Calu3 (cell line): Measurements from ENCODE around the gene LEFTY1. TPM values are rescaled to one million over a fixed set of nuclear protein-coding genes. Genes with fewer than 3 reads are reported as not detected.

Experiments
- BruUV-seq: library from RNA; stranded (reverse); fragments of 400-500 nt; replicated peaks from 2 replicates; lab custom pipeline; 2021; lab: Mats Ljungman, UMichigan
- CTCF ChIA-PET: fragments of 300-600 bp; sonication (Branson Sonifier 250); formaldehyde crosslinking; loops from one replicate; lab custom pipeline; 2022; ENCODE audit warnings: antibody characterized with exemption; lab: Charles Lee
- DNase-seq: peaks from one replicate; pipeline ENCODE4 v3.0.0; 2022
- H3K27ac Mint-ChIP-seq: one replicate; pipeline ENCODE4 v1.8.0; 2022; ENCODE audit warnings: mixed read lengths; ENCODE audit not compliant: unreplicated experiment
- H3K27me3 Mint-ChIP-seq: one replicate; pipeline ENCODE4 v1.8.0; 2022; ENCODE audit warnings: mixed read lengths; ENCODE audit not compliant: unreplicated experiment
- H3K36me3 Mint-ChIP-seq: one replicate; pipeline ENCODE4 v1.8.0; 2022; ENCODE audit warnings: mild to moderate bottlenecking, moderate library complexity, mixed read lengths; ENCODE audit not compliant: insufficient read depth, unreplicated experiment
- H3K4me1 Mint-ChIP-seq: one replicate; pipeline ENCODE4 v1.8.0; 2022; ENCODE audit warnings: mild to moderate bottlenecking, low read depth, mixed read lengths; ENCODE audit not compliant: unreplicated experiment
- H3K4me3 Mint-ChIP-seq: one replicate; pipeline ENCODE4 v1.8.0; 2022; ENCODE audit warnings: mild to moderate bottlenecking, low read depth, moderate library complexity, mixed read lengths; ENCODE audit not compliant: unreplicated experiment
- H3K9me3 Mint-ChIP-seq: one replicate; pipeline ENCODE4 v1.8.0; 2022; ENCODE audit warnings: low read depth, mixed read lengths; ENCODE audit not compliant: unreplicated experiment
- CTCF ChIP-seq: fragments of 200-600 bp; IDR thresholded peaks from one replicate; pipeline ENCODE4 v1.8.0; 2022; ENCODE audit warnings: antibody characterized with exemption; ENCODE audit not compliant: unreplicated experiment
- intact Hi-C: fragments of 100-400 bp; cut with micrococcal nuclease; formaldehyde crosslinking; loops from one replicate; pipeline ENCODE4 v1.10.0; 2022; ENCODE audit not compliant: unreplicated experiment
- total RNA-seq: library from RNA; stranded (reverse); gene quantifications from 2 replicates; pipeline ENCODE4 v1.2.3, GENCODE V29; 2022

The LEFTY1 gene
- total RNA-seq, 1 experiment from 2014 or later: not detected

- intact Hi-C loops: no loop called here
- no peak for DNase-seq
- no peaks in the 10 kb centered on the region for H3K9me3 Mint-ChIP-seq
- no peak overlapping the region for H3K27ac Mint-ChIP-seq
- no TSS peak for BruUV-seq
- no peak for TF ChIP-seq CTCF
- no peaks in the 10 kb centered on the region for H3K27me3 Mint-ChIP-seq
- H3K4me1 Mint-ChIP-seq: peaks cover 54% of the 10 kb centered on the region
- H3K36me3 Mint-ChIP-seq: peaks cover 38% of the 10 kb centered on the region
- CTCF ChIA-PET: interaction anchor here (1.0 to 1.8 kb wide), 2 partner anchors 9 to 10 kb away, joined by 3 to 4 read pairs; no protein-coding TSS in a partner anchor
- no peak overlapping the region for H3K4me3 Mint-ChIP-seq
Observed at GRCh38 chr1:225887030-225887314, 2.0 kb downstream of the LEFTY1 start.

GRCh38 chr1:225886159-225887029 lies 2.6 kb downstream of the LEFTY1 start:
- Mint-ChIP-seq H3K4me1 (peaks cover 48% of the 10 kb centered on the region), H3K27me3 (no peaks in the 10 kb centered on the region), H3K27ac (no peak overlapping the region), H3K9me3 (no peaks in the 10 kb centered on the region), H3K36me3 (peaks cover 43% of the 10 kb centered on the region), H3K4me3 (no peak overlapping the region)
- CTCF ChIA-PET: interaction anchor here (1.0 to 1.8 kb wide), 2 partner anchors 10 to 11 kb away, joined by 3 to 4 read pairs; no protein-coding TSS in a partner anchor
- intact Hi-C loops: no loop called here
- DNase-seq: no peak
- no TSS peak for BruUV-seq
- TF ChIP-seq CTCF: no peak

GRCh38 chr1:225885336-225885735 lies 3.6 kb downstream of the LEFTY1 start:
- Mint-ChIP-seq H3K27me3 (no peaks in the 10 kb centered on the region), H3K4me3 (no peak overlapping the region), H3K9me3 (no peaks in the 10 kb centered on the region), H3K4me1 (peaks cover 44% of the 10 kb centered on the region), H3K36me3 (peaks cover 47% of the 10 kb centered on the region), H3K27ac (no peak overlapping the region)
- no peak for DNase-seq
- intact Hi-C loops: no loop called here
- CTCF ChIA-PET: interaction anchor here (1.3 to 1.8 kb wide), 2 partner anchors 12 to 108 kb away, joined by 3 read pairs; partner anchors contain the start of gene SRP9
- no TSS peak for BruUV-seq
- TF ChIP-seq CTCF: no peak

GRCh38 chr1:225883616-225884265 lies 5.2 kb downstream of the LEFTY1 start:
- Mint-ChIP-seq H3K36me3 (peaks cover 55% of the 10 kb centered on the region), H3K27ac (peak overlapping the region; percentile 85), H3K27me3 (no peaks in the 10 kb centered on the region), H3K4me3 (peak overlapping the region; percentile 67), H3K4me1 (peaks cover 48% of the 10 kb centered on the region), H3K9me3 (no peaks in the 10 kb centered on the region)
- intact Hi-C loops: no loop called here
- CTCF ChIA-PET: interaction anchor here (0.6 to 2.0 kb wide), 7 partner anchors 13 to 310 kb away, joined by 3 to 14 read pairs (median 5); partner anchors contain the start of gene SRP9
- no TSS peak for BruUV-seq
- TF ChIP-seq CTCF: no peak
- peak; percentile 74 for DNase-seq
